IMR-90 (cell line): ENCODE measurements around the gene NAA50. TPM values are rescaled to one million over a fixed set of nuclear protein-coding genes. Genes with fewer than 3 reads are reported as not detected.

Experiments used
- ATAC-seq: fragments of 200-7000 bp; cut with Tn5 transposase; 2 replicates; pipeline ENCODE4 v1.9.1; 2020; ENCODE audit warnings: low read depth, mild to moderate bottlenecking, moderate library complexity
- BruUV-seq: library from RNA; stranded (reverse); fragments of 400-500 nt; replicated peaks from 2 replicates; lab custom pipeline; 2021; lab: Mats Ljungman, UMichigan
- CTCF ChIA-PET: fragments of 300-600 bp; formaldehyde crosslinking; extraction: SDS; loops from one replicate; lab custom pipeline; 2021; ENCODE audit warnings: antibody characterized with exemption; lab: Yijun Ruan, JAX
- POLR2A ChIA-PET: fragments of 300-600 bp; sonication (Branson Sonifier 250); formaldehyde crosslinking; loops from one replicate; lab custom pipeline; 2022; ENCODE audit warnings: antibody characterized with exemption; ENCODE audit not compliant: unreplicated experiment; lab: Charles Lee
- DNase-seq: peaks from one replicate; pipeline ENCODE4 v3.0.0; 2013
- H2AFZ ChIP-seq: replicated peaks from 2 replicates; pipeline ENCODE3; 2013; ENCODE audit warnings: low read length, mild to moderate bottlenecking; ENCODE audit not compliant: poor library complexity
- H2AK5ac ChIP-seq: 2 replicates; pipeline ENCODE4 v1.6.1; 2013; ENCODE audit warnings: low read depth, low read length, inconsistent platforms
- H2AK9ac ChIP-seq: replicated peaks from 2 replicates; pipeline ENCODE3; 2013; ENCODE audit warnings: mild to moderate bottlenecking, low read depth, low read length, moderate library complexity; ENCODE audit not compliant: poor library complexity
- H2BK120ac ChIP-seq: 2 replicates; pipeline ENCODE4 v1.6.1; 2013; ENCODE audit warnings: low read depth, low read length, inconsistent platforms
- H2BK15ac ChIP-seq: 3 replicates; pipeline ENCODE4 v1.6.1; 2013; ENCODE audit warnings: low read depth, low read length, inconsistent platforms
- H2BK20ac ChIP-seq: 2 replicates; pipeline ENCODE4 v1.6.1; 2013; ENCODE audit warnings: low read depth, mild to moderate bottlenecking, inconsistent platforms, low read length, moderate library complexity
- H2BK5ac ChIP-seq: 2 replicates; pipeline ENCODE4 v1.6.1; 2013; ENCODE audit warnings: mild to moderate bottlenecking, low read depth, low read length, inconsistent platforms; ENCODE audit not compliant: poor library complexity, severe bottlenecking
- H3K14ac ChIP-seq: replicated peaks from 2 replicates; pipeline ENCODE4 v1.6.1; 2013; ENCODE audit warnings: low read depth, low read length, inconsistent platforms
- H3K18ac ChIP-seq: 2 replicates; pipeline ENCODE4 v1.6.1; 2013; ENCODE audit warnings: low read depth, low read length, control low read depth
- H3K23ac ChIP-seq: 2 replicates; pipeline ENCODE4 v1.6.1; 2013; ENCODE audit warnings: low read depth, low read length, inconsistent platforms
- H3K27ac ChIP-seq: 2 replicates; pipeline ENCODE4 v1.5.1; 2013; ENCODE audit warnings: mild to moderate bottlenecking, control low read depth, low read length; ENCODE audit not compliant: insufficient read depth
- H3K27me3 ChIP-seq: 2 replicates; pipeline ENCODE4 v1.6.1; 2013; ENCODE audit warnings: low read length; ENCODE audit not compliant: control insufficient read depth, insufficient read depth
- H3K36me3 ChIP-seq: 2 replicates; pipeline ENCODE4 v1.6.1; 2013; ENCODE audit warnings: low read length, mixed read lengths; ENCODE audit not compliant: control insufficient read depth, insufficient read depth
- H3K4ac ChIP-seq: 2 replicates; pipeline ENCODE4 v1.6.1; 2013; ENCODE audit warnings: low read depth, low read length, inconsistent platforms
- H3K4me1 ChIP-seq: 2 replicates; pipeline ENCODE4 v1.6.1; 2013; ENCODE audit warnings: low read length, mixed read lengths; ENCODE audit not compliant: control insufficient read depth, insufficient read depth
- H3K4me2 ChIP-seq: 2 replicates; pipeline ENCODE4 v1.6.1; 2013; ENCODE audit warnings: low read depth, mild to moderate bottlenecking, control low read depth, low read length, moderate library complexity
- H3K4me3 ChIP-seq: 2 replicates; pipeline ENCODE4 v1.5.1; 2013; ENCODE audit warnings: low read depth, mild to moderate bottlenecking, control low read depth, low read length, moderate library complexity; ENCODE audit not compliant: insufficient read depth
- H3K56ac ChIP-seq: 2 replicates; pipeline ENCODE4 v1.6.1; 2013; ENCODE audit warnings: low read length, inconsistent platforms; ENCODE audit not compliant: insufficient read depth; ENCODE audit errors: extremely low read depth
- H3K79me1 ChIP-seq, 2 experiments: 2 replicates each; pipeline ENCODE4 v1.6.1; 2013; ENCODE audit warnings: low read length in 2 of 2, inconsistent platforms in 1 of 2, low read depth in 1 of 2
- H3K9ac ChIP-seq: 2 replicates; pipeline ENCODE4 v1.6.1; 2013; ENCODE audit warnings: low read depth, low read length, control low read depth
- H3K9me1 ChIP-seq: 2 replicates; pipeline ENCODE4 v1.6.1; 2013; ENCODE audit warnings: low read length, inconsistent platforms; ENCODE audit not compliant: insufficient read depth
- H3K9me3 ChIP-seq: 2 replicates; pipeline ENCODE4 v1.6.1; 2013; ENCODE audit warnings: low read length; ENCODE audit not compliant: control insufficient read depth, insufficient read depth
- H4K20me1 ChIP-seq: 2 replicates; pipeline ENCODE4 v1.6.1; 2013; ENCODE audit warnings: low read length, inconsistent platforms; ENCODE audit not compliant: insufficient read depth
- H4K5ac ChIP-seq: 2 replicates; pipeline ENCODE4 v1.6.1; 2013; ENCODE audit warnings: mild to moderate bottlenecking, low read depth, low read length, control low read depth
- H4K8ac ChIP-seq, 2 experiments: 2 replicates each; pipeline ENCODE4 v1.6.1; 2013; ENCODE audit warnings: low read depth in 2 of 2, low read length in 2 of 2, control low read depth in 1 of 2, inconsistent platforms in 1 of 2
- H4K91ac ChIP-seq: 2 replicates; pipeline ENCODE4 v1.6.1; 2013; ENCODE audit warnings: low read depth, low read length, inconsistent platforms; ENCODE audit not compliant: insufficient read depth
- MAZ ChIP-seq: IDR thresholded peaks from 2 replicates; pipeline ENCODE4 v1.6.1; 2012; ENCODE audit warnings: low read depth, mild to moderate bottlenecking, low read length, improper control_type of control experiment, moderate library complexity, borderline replicate concordance
- NFE2L2 ChIP-seq: fragments of 150-350 bp; IDR thresholded peaks from 2 replicates; pipeline ENCODE4 v1.6.1; 2016; ENCODE audit warnings: low read depth, mild to moderate bottlenecking, low read length
- RAD21 ChIP-seq: IDR thresholded peaks from 2 replicates; pipeline ENCODE4 v1.6.1; 2012; ENCODE audit warnings: low read length, improper control_type of control experiment
- RFX5 ChIP-seq: IDR thresholded peaks from 2 replicates; pipeline ENCODE4 v1.8.0; 2012; ENCODE audit warnings: low read depth, mild to moderate bottlenecking, low read length, moderate library complexity
- SMC3 ChIP-seq: fragments of 150-350 bp; IDR thresholded peaks from 2 replicates; pipeline ENCODE4 v1.6.1; 2016; ENCODE audit warnings: low read depth, mild to moderate bottlenecking, antibody characterized with exemption, low read length, moderate library complexity
- WGBS, 2 experiments: methylation state at CpG; one replicate each; pipeline versions ENCODE4 v1.1.5 to v1.1.7; 2013; ENCODE audit warnings: missing lambda C conversion rate in 2 of 2; ENCODE audit not compliant: insufficient read length in 1 of 2; ENCODE audit errors: extremely low coverage in 2 of 2; 5-methylcytosine and 5-hydroxymethylcytosine counted together
- dilution Hi-C: fragments of 300-500 bp; cut with HindIII; formaldehyde crosslinking; loops from one replicate; pipeline ENCODE4 v1.14.3; 2018; ENCODE audit warnings: low sequenced_read_pairs; ENCODE audit not compliant: unreplicated experiment
- in situ Hi-C: fragments of 300-500 bp; cut with MboI; formaldehyde crosslinking; loops from 3 replicates; pipeline ENCODE4 v1.14.3; 2019; ENCODE audit warnings: low sequenced_read_pairs, inconsistent platforms, mixed read lengths
- intact Hi-C: fragments of 100-400 bp; cut with micrococcal nuclease; formaldehyde crosslinking; loops from 2 replicates; pipeline ENCODE4 v1.10.0; 2022
- polyA plus RNA-seq, 3 experiments: library from polyadenylated mRNA; depleted of rRNA; stranded (reverse); fragments of >200 nt; gene quantifications; 2 replicates each; pipeline ENCODE4 v1.2.3, GENCODE V29; 2012; ENCODE audit warnings: low replicate concordance in 1 of 3
- total RNA-seq: library from RNA; depleted of rRNA; stranded (reverse); fragments of >200 nt; gene quantifications from 2 replicates; pipeline ENCODE4 v1.2.3, GENCODE V29; 2012

Gene NAA50
- total and polyA plus RNA-seq, 2 of the 4 experiments (the other 2 are of a cell fraction): 42.4 to 125 TPM

GRCh38 chr3:113758389-113759024 is 12.5 kb upstream of the NAA50 start:
- Histone ChIP-seq H3K9me1 (no peaks in the 10 kb centered on the region), H3K9me3 (no peaks in the 10 kb centered on the region; the same call in 1 of the 2 replicates), H2AK9ac (no peak overlapping the region), H3K4me2 (no peak overlapping the region), H4K8ac (no peak overlapping the region), H3K36me3 (no peaks in the 10 kb centered on the region), H2AK5ac (no peak overlapping the region), H3K79me1 (peaks cover 12 to 44% of the 10 kb centered on the region in 2 experiments), H3K27ac (no peak overlapping the region), H2BK5ac (peak overlapping the region; percentile 29), H3K4me1 (no peaks in the 10 kb centered on the region), H4K5ac (no peak overlapping the region), H2AFZ (no peak overlapping the region), H3K27me3 (no peaks in the 10 kb centered on the region), H3K14ac (no peak overlapping the region), H3K4ac (no peak overlapping the region), H2BK20ac (no peak overlapping the region), H3K9ac (no peak overlapping the region), H3K56ac (no peak overlapping the region), H3K4me3 (no peak overlapping the region), H3K18ac (no peak overlapping the region), H2BK15ac (no peak overlapping the region), H2BK120ac (no peak overlapping the region), H4K20me1 (0 out of 2 replicates have a peak, but pooled peaks cover 3% of the 10 kb centered on the region), H4K91ac (no peak overlapping the region), H3K23ac (no peak overlapping the region)
- no TSS peak for BruUV-seq
- in situ Hi-C loops (no loop called here), dilution Hi-C loops (no loop called here), intact Hi-C loops (no loop called here)
- TF ChIP-seq SMC3 (no peak), RAD21 (no peak), MAZ (no peak), NFE2L2 (no peak), RFX5 (no peak)
- ChIA-PET POLR2A (no interaction called here), CTCF (interaction anchor here (0.7 kb wide), 1 partner anchor 612 kb away, joined by 3 read pairs; no protein-coding TSS in a partner anchor)
- no peak for ATAC-seq
- WGBS, 2 experiments: no CpG with 5 or more reads among the region's 1 CpG
- peak; percentile 75 for DNase-seq
